ENCODE results near the gene OPCML.

OPCML gene

DNA sequence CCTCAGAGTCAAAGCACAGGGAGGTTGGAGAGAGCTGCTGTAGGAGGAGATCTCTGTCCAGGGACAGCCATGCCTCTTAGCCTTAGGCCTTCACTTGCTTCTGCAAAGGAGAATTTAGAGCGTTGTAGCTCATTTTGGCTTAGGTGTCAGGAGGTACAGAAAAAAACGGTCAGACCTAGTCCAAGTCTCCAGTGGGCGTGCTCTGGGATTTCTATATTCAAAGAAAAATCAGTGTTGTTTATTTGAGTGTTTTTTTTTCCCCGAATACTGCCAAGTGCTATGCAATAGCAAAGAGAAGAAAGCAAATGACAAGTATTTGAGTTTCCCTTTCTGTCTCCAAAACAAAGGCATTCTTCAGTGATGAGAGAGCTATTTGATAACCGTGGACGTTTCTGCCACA, 22.7 kb upstream of the OPCML start:
- no peak overlapping the region for H3K4me3 ChIP-seq (ENCODE audit: low read depth, low read length)
- no peaks in the 10 kb centered on the region for H3K9me3 ChIP-seq (ENCODE audit: severe bottlenecking)
- DNase-seq: no peak
- H3K36me3 ChIP-seq: no peaks in the 10 kb centered on the region
- no peaks in the 10 kb centered on the region for H3K27me3 ChIP-seq (ENCODE audit: insufficient read depth, low read depth, severe bottlenecking)
- H3K27ac ChIP-seq: no peak overlapping the region
- TF ChIP-seq, protein P1, sequence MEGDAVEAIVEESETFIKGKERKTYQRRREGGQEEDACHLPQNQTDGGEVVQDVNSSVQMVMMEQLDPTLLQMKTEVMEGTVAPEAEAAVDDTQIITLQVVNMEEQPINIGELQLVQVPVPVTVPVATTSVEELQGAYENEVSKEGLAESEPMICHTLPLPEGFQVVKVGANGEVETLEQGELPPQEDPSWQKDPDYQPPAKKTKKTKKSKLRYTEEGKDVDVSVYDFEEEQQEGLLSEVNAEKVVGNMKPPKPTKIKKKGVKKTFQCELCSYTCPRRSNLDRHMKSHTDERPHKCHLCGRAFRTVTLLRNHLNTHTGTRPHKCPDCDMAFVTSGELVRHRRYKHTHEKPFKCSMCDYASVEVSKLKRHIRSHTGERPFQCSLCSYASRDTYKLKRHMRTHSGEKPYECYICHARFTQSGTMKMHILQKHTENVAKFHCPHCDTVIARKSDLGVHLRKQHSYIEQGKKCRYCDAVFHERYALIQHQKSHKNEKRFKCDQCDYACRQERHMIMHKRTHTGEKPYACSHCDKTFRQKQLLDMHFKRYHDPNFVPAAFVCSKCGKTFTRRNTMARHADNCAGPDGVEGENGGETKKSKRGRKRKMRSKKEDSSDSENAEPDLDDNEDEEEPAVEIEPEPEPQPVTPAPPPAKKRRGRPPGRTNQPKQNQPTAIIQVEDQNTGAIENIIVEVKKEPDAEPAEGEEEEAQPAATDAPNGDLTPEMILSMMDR (IDR thresholded peaks at IDR 0.05; ENCODE audit: low read depth, low read length): no peak

DNA sequence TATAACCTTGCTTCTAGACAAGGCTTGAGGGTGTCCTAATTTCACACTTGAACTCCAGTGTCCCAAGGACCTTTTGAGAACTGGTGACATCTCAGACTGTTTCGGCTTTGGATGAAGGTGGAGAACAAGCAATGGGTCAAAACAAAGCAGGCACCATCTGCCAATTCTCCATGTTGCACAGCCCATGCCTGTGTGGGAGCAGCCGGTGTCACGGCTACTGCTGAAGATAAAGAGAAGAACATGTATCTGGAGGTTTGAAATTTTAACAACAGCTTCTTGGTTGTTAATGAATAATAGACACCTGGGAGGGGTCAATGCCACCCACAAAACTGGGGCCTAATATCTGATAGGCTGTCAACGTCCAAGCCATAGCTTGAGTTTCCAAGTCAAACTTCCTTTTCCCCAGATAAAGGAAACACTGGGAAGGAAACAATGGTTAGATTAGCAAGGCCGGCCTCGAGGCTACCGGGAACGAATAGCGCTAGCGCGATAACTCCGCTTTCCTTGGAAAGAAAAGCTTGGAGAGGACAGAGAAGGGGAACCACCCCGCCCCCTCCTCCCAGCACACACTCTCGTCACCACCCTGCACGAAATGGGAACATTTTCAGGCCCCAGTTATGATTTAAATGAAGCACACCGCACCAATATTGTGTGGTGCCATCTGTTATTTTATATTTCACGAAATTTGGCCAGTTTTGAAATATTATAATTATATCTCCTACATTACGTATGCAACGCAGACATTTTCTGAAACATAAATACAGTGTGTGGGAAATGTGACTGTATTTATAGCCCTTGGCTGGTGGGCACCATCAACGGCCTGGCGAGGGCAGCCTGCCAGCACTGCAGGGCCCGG, 21.8 kb upstream of the OPCML start:
- Histone ChIP-seq H3K27ac (no peak overlapping the region), H3K9me3 (ENCODE audit: severe bottlenecking) (no peaks in the 10 kb centered on the region), H3K36me3 (no peaks in the 10 kb centered on the region), H3K27me3 (ENCODE audit: insufficient read depth, low read depth, severe bottlenecking) (no peaks in the 10 kb centered on the region), H3K4me3 (ENCODE audit: low read depth, low read length) (no peak overlapping the region)
- TF ChIP-seq, protein P1 (IDR thresholded peaks at IDR 0.05; ENCODE audit: low read depth, low read length): no peak
- DNase-seq: no peak

DNA sequence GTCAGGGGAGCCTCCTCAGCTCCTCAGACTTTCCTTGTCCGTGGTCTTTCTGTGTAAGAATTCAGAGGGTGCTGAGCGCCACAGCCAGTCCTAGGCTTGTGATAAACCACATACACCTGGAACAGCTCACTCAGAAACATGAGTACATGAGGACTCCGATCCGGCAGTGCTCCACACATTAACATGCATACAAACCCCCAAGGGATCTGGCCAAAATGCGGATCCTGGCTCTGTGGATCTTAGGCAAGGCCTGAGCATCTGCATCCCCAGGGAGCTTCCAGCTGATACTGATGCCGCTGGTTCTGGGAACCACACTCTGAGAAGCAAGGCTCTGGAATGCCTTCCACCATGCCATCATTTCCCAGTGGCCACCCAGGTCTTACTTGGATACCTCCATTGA, 20.6 kb upstream of the OPCML start:
- Histone ChIP-seq H3K36me3 (no peaks in the 10 kb centered on the region), H3K27me3 (ENCODE audit: insufficient read depth, low read depth, severe bottlenecking) (no peaks in the 10 kb centered on the region), H3K27ac (no peak overlapping the region), H3K4me3 (ENCODE audit: low read depth, low read length) (no peak overlapping the region), H3K9me3 (ENCODE audit: severe bottlenecking) (no peaks in the 10 kb centered on the region)
- DNase-seq: no peak
- TF ChIP-seq, protein P1 (IDR thresholded peaks at IDR 0.05; ENCODE audit: low read depth, low read length): no peak

DNA sequence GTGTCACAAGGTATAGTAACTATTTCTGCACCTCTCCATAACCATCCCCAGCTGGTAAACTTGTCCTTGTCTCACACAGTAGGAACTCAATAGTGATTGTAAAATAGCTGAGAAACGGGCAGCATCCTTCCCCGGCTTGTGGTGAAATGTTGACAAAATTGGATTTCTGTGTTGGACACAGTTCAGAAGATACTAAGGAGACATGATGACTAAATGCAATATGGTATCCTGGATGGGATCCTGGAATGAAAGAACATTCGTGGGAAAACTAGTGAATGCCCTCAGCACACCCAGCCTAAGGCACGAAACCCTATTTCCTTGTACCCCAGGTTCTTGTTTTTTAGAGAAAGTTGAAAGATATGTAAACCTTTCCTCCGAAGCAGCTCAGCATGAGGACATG, 18.8 kb upstream of the OPCML start:
- H3K27ac ChIP-seq: no peak overlapping the region
- TF ChIP-seq, protein P1 (IDR thresholded peaks at IDR 0.05; ENCODE audit: low read depth, low read length): no peak
- no peak for DNase-seq
- no peak overlapping the region for H3K4me3 ChIP-seq (ENCODE audit: low read depth, low read length)
- H3K36me3 ChIP-seq: no peaks in the 10 kb centered on the region
- H3K27me3 ChIP-seq (ENCODE audit: insufficient read depth, low read depth, severe bottlenecking): no peaks in the 10 kb centered on the region
- no peaks in the 10 kb centered on the region for H3K9me3 ChIP-seq (ENCODE audit: severe bottlenecking)

DNA sequence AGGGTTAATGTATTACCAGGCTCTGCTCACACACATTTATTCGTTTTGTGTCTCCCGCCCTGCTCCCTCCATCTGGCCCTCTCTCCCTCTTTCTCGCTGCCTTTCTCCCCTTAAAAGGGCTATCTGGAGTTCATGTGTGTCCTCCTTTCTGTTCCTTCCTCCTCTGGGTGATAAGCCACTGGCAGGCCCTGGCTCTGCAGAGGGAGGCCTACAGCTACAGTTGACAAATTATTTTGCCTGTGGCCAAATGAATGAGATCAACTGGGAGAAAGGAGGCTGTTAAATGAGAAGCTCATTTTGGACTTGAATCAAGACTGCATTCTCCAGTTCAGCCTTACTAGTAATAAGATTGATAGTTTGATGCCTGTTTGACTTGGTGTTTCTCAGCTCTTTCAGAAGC, 17.5 kb upstream of the OPCML start:
- Histone ChIP-seq H3K9me3 (ENCODE audit: severe bottlenecking) (no peaks in the 10 kb centered on the region), H3K27ac (no peak overlapping the region), H3K36me3 (no peaks in the 10 kb centered on the region), H3K27me3 (ENCODE audit: insufficient read depth, low read depth, severe bottlenecking) (no peaks in the 10 kb centered on the region), H3K4me3 (ENCODE audit: low read depth, low read length) (no peak overlapping the region)
- TF ChIP-seq, protein P1 (IDR thresholded peaks at IDR 0.05; ENCODE audit: low read depth, low read length): no peak
- no peak for DNase-seq

DNA sequence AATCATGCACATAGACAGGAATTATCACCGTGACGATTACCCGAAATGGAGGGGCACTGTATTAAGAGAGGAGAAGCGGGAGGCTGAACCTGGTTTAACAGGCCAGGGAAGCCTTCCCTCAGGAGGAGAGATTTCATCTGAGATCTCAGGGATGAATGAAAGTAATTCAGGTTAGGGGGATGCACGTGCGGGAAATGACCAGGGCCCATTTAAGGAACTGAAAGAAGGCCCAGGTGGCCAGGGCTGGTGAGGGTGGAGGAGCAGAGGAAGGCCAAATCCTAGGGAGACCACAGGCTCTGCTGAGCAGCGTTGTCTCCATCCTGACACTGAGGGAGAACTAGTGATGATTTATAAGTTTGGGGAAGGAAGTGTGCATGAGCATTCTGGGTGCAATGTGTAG, 16.3 kb upstream of the OPCML start:
- DNase-seq: no peak
- Histone ChIP-seq H3K27me3 (ENCODE audit: insufficient read depth, low read depth, severe bottlenecking) (no peaks in the 10 kb centered on the region), H3K27ac (no peak overlapping the region), H3K9me3 (ENCODE audit: severe bottlenecking) (no peaks in the 10 kb centered on the region), H3K36me3 (no peaks in the 10 kb centered on the region), H3K4me3 (ENCODE audit: low read depth, low read length) (no peak overlapping the region)
- TF ChIP-seq, protein P1 (IDR thresholded peaks at IDR 0.05; ENCODE audit: low read depth, low read length): no peak

Measured in WERI-Rb-1 (cell line).